ENCODE data around the gene BIRC2.
"Not testable (repeated sequence)": the region's sequence is repeated elsewhere in the genome, so short reads cannot be mapped to it uniquely, and the experiment has no call there.

BIRC2 gene

DNA sequence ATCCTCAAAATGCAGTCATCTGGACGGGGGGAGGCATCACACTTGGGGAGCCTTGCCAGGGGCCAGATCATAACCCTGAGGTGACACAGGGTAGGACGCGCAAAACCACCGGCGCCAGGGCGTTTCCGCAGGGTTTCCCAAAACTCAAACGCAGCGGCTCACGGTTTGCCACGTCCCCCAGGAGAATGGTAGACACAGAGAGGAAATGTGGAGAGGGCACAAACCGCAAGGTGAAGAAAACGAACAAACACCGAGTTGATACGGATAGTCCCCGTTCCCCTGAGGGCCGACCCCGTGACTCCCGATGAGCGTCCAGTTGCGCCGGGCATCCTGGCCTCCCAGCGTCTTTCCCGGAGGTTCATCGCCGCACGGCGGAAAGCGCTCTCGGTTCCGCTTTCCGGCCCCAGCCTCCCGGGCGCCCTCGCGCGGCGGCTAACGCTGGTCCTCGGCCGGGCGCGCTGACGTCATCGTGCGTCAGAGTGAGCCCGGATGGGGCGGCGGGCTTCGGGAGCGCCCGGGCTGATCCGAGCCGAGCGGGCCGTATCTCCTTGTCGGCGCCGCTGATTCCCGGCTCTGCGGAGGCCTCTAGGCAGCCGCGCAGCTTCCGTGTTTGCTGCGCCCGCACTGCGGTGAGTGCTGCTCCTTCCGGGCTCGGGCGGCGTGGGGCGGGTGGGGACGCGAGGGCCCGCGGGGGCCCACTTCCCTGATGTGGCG is at the start of gene BIRC2:
Gene BIRC2 (plus strand): TSS at position 467 of the 714 bp plus-strand sequence. CDS start 2,641 bp downstream, outside the sequence.
- peak; percentile 65 to 83 for DNase-seq

DNA sequence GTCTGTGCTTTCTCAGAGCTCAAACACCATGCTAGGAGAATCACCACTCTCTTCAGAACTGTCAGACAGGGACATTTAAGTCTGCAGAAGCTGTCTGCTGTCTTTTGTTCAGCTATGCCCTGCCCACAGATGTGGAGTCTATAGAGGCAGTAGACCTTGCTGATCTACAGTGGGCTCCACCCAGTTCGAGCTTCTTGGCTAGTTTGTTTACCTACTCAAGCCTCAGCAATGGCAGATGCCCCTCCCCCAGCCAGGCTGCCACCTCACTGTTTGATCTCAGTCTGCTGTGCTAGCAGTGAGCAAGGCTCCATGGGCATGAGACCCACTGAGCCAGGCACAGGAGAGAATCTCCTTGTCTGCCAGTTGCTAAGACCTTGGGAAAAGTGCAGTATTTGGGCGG is 46.2 kb upstream of the BIRC2 start:
- DNase-seq = not testable (repeated sequence)

DNA sequence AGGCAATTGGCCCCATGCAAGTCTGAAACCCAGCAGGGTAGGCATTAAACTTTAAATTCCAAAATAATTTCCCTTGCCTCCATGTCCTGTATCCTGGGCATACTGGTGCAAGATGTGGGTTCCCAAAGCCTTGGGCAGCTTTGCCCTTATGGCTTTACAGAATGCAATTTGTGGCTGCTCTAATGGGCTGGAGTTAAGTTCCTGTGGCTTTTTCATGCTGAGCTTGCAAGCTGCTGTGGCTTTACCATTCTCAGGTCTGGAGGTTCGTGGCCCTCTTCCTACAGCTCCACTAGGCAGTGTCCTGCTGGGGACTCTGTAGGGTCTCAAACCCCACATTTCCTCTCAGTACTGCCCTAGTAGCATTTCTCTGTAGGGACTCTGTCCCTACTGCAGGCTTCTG is 44.8 kb upstream of the BIRC2 start:
- no peak for DNase-seq

DNA sequence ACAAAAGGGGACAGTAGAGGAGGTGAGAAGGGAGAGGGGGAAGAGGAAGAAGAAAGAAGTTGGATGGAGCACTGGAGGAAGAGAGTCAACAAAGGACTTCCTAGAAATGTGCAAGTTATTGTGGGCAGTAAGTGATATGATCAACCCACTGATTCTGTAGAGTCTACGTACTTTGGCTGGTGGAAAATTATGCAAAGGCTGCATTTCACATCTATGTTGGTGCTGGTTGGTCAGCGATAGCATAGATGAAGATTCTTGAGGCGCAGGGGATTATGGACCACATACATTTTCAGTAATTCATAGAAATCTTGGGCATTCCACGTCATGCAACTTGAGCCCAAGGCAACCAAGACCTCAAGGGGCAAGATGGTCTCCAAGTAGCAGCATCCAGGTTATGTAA is 42.3 kb upstream of the BIRC2 start:
- DNase-seq = no peak

DNA sequence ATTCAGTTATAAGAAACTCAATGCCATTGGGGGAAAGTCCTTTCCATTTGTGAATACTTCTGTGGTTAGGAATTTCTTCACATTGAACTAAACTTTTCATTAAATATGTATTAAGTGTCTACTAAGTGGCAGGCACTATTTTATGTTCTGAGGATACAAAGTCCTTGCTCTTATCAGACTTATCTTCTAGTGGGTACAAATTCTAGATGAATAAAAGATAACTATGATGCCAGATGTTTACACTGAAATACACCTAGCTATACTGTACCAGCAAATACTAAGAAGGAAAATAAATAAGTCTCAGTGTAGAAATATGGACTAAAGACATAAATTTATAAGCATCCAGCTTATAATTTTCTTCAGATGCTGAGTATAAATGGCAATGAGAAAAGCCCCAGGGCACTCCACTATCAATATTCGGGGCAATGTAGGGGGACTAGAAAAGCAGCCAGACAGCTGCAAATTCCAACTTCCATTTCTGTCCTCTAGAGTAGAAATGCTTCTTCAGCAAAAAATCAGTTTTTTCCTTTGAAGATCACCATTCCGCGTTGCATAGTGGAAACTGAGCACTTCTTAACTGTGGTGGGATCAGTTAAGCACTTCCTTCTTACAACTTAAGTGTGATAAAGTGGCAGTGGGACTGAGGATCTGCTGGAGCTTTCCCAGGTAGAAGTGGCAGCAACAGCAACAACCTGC is 41.5 kb upstream of the BIRC2 start:
- DNase-seq = no peak

DNA sequence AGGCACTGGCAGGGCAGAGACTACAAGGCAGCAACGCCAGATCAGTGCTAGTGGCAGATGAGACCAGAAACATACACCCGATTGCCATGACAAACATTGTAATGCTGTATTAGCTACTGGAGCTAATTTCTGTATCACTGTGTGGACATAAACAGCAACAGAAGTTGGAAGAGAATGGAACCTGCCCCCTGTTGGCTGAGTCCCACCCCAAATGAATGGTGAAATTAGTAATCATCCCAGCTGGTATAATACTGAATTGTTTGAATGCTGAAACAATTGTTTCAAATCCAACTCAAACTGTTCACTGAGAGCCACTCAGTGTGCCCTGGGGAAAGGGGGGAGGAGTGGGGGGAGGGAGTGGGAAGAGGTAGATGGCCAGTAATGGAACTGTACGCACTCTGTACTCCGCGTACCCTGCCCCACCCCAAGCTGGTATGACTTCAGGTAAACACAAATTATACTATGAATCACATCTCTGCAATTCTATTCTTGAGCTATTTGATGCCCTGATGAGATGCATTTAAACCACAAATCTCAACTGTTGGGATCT is 40.9 kb upstream of the BIRC2 start:
- no peak for DNase-seq

DNA sequence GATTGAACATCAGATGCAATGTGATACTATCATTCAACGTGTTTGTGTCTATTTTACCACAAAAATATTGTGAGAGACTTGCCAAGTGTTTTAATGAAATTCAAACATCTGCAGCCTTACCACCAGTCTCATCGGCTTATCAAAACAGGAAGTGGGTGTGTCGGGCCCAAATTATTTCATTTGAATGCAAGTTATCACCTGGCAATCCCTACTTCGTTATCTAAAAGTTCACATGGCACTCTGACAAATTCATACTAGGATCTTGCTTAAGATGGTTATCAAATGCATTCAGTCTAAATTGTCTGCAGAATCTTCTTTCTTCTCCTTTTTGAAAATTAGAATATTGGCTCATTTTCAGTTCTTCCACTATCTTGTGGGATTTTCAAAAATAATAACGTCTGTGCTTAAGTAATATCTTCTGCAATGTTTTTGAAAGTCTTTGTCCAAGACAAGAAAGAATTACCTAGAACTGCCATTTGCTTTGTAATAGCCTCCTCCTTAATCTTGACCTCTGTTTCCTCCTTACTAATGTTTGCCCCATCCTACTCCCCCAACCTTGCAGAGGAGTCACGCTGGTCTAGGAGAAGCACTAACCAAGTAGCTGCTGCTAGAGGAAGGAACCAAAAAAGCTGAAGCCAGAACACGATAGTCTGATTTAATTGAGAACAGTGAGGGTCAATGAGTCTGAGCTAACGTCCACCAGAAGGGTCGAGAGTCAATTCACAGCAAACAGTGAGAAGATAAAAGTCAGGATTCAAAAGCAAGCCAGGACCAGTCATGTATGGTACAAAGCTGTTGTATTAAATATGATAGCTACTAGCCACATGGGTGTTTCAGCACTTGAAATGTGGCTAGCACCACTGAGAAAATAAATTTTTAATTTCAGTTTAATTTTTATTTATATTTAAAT is 39.9 kb upstream of the BIRC2 start:
- no peak for DNase-seq

DNA sequence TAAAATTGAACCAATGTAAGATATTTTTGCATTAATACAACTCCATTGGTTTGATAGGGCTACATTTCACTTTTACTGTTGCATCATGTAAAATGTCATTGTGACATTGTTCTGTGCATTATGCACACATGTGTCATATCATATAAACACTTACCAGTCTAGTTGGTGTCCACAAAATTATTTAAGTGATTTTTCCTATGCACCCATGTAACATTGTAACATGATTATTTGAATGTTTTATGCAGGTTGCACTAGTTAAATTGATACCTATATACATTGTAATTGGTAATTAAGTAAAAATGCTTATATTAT is 39.3 kb upstream of the BIRC2 start:
- DNase-seq = no peak

DNA sequence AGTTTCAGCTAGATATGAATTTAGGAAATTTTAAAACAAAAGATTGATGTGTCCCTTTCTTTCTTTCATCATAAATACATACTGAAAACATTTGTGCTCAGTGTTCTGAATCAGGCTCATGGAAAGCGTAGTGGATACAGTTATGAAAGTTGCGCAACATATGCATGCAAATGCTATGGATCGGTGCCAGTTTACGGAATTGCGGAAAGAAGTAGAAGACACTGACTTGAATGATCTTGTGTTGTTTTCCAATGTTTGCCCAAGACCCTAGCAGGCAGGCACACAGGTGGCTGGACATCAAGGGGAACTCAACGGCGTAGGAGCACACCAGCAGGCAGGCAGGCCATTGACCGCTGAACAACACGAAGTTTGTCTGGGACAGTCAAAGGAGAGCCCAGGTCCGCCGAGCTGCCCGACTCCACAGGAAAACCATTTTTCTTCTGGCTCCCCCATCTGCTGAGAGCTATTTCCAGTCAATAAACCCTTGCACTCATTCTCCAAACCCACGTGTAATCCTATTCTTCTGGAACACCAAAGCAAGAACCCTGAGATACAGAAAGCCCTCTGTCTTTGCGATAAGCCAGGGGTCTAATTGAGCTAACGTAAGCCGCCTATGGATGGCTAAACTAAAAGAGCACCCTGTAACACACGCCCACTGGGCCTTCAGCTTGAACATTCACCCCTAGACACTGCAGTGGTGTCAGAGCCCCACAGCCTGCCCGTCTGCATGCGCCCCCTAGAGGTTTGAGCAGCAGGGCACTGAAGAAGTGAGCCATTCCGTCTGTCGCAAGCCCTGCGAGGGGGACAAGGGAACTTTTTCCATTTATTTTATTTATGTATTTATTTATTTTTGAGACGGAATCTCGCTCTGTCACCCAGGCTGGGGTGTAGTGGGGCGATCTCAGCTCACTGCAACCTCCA is 37.1 kb upstream of the BIRC2 start:
- no peak for DNase-seq

DNA sequence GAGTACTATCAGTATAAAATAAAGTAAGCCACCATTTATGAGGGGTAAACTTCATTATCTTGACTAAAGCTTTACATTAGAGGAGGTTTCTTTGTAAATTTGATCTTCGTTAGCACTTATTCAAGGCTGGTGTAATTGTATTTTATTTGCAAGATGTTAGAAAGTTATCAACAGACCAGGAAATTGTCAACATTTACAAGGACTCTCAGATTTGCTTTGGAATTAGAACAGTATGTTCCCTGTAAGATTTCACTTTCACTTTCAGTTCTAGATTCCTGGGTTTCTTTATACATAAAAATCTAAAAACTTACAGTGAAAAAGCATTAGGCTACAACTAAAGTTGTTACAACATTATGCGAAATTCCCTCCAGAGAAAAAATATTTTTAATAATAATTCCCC is 34.3 kb upstream of the BIRC2 start:
- DNase-seq = no peak

DNA sequence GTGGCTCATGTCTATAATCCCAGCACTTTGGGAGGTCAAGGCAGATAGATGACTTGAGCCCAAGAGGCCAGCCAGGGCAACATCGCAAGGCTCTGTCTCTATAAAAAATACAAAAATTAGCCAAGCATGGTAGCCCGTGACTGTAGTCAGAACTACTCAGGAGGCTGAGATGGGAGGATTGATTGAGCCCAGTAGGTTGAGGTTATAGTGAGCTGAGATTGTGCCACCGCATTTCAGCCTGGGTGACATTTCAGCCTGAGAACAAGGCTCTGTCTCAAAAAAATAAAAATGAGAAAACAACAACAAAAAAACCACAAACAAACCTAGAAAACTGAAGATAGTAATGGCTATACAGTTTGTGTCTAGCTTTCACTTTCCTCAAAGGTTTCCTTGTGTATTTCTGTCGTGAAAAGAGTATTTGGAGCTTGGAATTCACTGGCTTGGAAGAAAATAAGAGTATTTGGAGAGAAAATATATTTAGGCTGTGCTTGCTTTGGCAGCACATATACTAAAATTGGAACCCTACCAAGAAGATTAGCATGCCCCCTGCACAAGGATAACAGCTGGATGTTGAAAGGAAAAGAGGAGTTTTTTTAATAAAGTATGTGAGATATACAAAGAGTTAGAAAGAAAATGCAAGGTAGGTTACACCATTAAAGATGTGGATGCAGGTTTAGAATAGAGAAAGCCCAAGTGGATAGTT is 33.6 kb upstream of the BIRC2 start:
- DNase-seq = no peak

DNA sequence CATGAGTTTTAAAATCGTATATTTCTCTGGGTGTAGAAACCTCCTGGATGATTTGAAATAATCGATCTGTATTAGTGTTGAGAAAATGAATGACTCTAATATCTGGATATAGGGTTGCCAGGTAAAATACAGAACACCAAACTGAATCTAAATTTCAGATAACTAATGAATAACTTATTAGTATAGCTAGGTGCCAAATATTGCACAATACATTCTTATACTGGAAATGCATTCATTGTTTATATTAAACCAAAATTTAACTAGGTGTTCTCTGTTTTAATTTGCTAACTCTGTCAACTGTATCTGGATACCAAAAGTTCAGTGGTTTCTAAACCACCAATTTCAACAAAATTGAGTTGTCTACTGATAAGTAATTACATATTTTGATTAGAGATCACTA is 32.2 kb upstream of the BIRC2 start:
- DNase-seq = no peak

DNA sequence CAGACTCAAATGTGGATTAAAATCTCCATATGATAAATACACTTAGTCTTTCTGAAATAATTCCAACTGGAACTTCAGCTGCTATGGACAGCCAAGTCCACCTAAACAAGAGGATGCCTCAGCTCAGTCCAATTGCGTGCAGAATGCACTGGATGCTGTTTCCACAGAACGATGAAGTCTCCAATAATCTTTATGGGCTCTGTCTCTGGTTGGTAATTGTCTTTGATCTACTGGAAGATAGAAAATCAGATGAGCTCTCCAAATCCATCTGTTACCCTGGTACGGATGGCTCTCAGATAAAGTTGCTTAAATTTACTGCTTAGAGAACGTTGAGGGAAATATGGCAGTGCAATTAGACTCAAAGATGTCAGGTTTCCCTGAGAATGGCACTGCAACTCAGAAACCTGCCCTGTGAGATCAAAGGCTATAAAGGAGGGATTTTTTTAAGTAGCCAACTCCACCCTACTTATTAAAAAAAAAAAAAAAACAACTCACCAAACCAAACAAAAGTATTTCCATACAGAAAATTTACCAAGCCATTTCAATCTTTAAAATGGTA is 30.6 kb upstream of the BIRC2 start:
- peak in 1 of 2 experiments; percentile 64 for DNase-seq

DNA sequence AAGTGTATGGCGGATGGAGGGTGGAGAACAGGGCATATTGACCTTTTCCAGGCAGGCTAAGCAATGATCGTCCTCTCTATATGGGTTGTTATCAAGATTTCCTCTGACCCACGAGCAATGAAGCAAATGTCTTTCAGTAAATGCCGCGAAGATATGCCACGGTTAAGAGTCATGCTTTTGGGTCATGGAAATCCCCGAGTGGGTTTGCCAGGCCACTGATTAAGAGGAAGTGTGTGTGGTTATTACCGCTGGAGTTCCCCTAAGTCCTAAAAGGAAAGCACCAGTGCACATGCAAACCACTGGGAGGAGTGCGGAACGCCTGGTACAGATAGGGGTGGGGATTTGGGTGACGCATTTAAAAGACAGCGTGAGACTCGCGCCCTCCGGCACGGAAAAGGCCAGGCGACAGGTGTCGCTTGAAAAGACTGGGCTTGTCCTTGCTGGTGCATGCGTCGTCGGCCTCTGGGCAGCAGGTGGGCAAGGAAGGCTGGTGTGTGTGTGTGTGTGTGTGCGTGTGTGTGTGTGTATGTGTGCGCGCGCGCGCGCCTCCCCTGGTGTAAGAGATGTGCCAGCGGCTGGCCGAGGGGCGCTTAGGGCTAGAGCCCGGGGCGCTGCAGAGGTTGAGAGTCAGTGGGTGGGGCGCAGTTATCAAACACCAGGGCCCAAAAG is 29.8 kb upstream of the BIRC2 start, which contains the start of gene BIRC3:
Gene BIRC3 (plus strand): TSS at position 386 of the 669 bp plus-strand sequence. CDS start 7,026 bp downstream, outside the sequence.
- peak; percentile 90 to 92 for DNase-seq

DNA sequence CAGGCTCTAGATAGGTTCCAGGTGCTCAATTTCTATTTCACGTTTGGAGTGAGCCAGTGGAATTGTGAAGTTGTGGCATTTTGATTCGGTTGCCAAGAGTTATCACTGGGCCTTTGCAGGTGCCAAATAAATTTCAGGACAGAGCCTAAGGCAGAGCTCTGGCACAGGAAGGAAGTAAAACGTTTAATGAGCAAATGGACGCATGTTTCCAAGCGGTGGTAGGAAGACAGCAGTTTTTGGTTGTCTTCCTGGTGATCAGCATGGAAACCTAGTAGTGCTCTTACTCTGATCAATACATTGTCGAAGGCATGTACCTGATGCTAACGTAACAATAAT is 29.3 kb upstream of the BIRC2 start:
- DNase-seq = no peak

DNA sequence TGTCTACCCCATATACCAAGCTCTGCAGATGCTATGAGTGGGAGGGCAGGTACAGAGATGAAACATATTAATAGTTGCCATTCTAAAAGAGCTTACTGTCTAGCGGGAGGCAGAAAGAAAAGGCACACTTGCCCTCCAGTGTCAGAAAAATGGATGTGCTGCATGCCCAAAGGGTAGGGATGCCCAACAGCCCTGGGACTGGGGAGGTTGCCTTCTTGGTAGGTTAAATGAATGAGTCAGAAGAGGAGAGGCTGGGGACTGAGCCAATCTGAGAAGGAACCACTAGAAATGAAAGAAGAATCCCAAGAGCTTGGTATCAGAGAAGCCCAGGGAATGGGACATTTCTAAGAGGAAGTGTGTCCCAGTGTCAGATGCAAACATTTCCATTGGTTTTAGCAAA is 28.5 kb upstream of the BIRC2 start:
- DNase-seq = no peak

DNA sequence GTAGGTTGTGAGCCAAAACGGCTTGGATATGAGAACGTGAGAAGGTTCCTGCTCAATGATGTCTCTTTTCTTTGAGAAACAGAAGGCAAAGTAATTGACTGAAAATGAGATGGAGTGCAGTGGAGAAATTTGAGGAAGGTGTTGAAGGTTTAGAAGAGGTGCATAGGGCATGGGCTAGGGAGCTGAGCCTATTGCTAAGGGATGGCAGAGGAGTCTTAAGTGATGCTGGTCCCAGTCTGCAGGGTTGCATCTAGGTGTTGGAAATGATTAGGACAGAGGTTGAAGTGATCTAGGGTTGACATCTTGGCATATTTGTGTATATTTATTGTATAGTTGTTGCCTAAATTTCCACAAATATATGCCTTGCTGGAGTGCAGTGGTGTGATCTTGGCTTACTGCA is 27.5 kb upstream of the BIRC2 start:
- DNase-seq = no peak

DNA sequence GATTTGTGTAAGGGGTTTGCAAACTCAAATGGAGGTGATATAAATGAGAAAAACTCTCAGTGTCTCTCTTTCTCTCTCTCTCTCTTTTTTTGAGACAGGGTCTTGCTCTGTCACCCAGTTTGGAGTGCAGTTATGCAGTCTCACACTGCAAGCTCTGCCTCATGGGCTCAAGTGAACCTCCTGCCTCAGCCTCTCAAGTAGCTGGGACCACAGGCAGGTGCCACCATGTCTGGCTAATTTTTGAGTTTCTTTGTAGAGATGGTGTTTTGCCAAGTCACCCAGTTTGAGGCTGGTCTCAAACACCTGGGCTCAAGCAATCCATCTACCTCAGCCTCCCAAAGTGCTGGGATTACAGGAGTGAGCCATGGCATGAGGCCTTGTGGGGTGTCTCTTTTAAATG is 26.8 kb upstream of the BIRC2 start:
- DNase-seq = no peak

DNA sequence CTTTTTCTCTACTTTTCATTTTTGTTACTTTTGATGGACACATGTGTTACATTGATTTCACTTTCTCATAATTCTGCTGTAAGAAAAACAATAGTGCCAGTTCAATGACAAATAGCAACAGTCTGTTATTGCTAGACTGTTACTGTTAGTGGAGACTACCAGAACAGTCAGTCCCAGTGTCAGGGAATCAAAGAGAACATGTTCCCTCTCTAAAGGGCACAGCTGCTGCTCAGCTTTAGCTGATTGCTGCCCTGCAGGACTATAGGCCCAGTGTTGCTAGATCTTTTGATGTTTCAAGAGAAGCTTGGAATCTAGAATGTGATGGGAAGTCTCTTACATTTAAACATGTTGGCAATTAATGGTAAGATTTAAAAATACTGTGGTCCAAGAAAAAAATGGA is 26.3 kb upstream of the BIRC2 start:
- DNase-seq = no peak

DNA sequence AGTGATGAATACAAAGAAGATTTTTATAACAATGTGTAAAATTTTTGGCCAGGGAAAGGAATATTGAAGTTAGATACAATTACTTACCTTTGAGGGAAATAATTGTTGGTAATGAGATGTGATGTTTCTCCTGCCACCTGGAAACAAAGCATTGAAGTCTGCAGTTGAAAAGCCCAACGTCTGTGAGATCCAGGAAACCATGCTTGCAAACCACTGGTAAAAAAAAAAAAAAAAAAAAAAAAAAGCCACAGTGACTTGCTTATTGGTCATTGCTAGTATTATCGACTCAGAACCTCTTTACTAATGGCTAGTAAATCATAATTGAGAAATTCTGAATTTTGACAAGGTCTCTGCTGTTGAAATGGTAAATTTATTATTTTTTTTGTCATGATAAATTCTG is 24.5 kb upstream of the BIRC2 start:
- no peak for DNase-seq
